Psoas muscle (tissue), 8 donors: ENCODE data around the gene IGF1. TPM values are rescaled to one million over a fixed set of nuclear protein-coding genes. Genes with fewer than 3 reads are reported as not detected.

Experiments used
- ATAC-seq, 4 donors: fragments of 200-7000 bp; cut with Tn5 transposase; one replicate each; pipeline ENCODE4 v1.9.1; 2020; ENCODE audit warnings: moderate library complexity in 3 of 4, mild to moderate bottlenecking in 2 of 4
- DNase-seq, 2 donors: peaks; one replicate each; pipeline ENCODE4 v3.0.0-alpha.2; 2020
- H3K27ac ChIP-seq: fragments of 200-600 bp; one replicate; pipeline ENCODE4 v1.8.0; 2022
- H3K27me3 ChIP-seq, 3 donors: fragments of 200-600 bp in 1 of 3; one replicate each; pipeline versions ENCODE4 v1.6.1 to v1.8.0; 2013 to 2022; ENCODE audit warnings: low read length in 2 of 3, mild to moderate bottlenecking in 2 of 3, moderate library complexity in 1 of 3; ENCODE audit not compliant: insufficient read depth in 3 of 3
- H3K36me3 ChIP-seq, 2 donors: fragments of 200-600 bp in 1 of 2; one replicate each; pipeline versions ENCODE4 v1.6.1 to v1.8.0; 2013 to 2022; ENCODE audit warnings: low read depth in 1 of 2, mild to moderate bottlenecking in 1 of 2, moderate library complexity in 1 of 2; ENCODE audit not compliant: insufficient read depth in 1 of 2
- H3K4me1 ChIP-seq: fragments of 200-600 bp; one replicate; pipeline ENCODE4 v1.8.0; 2022
- H3K4me3 ChIP-seq: fragments of 200-600 bp; one replicate; pipeline ENCODE4 v1.8.0; 2022; ENCODE audit warnings: mild to moderate bottlenecking
- H3K9me3 ChIP-seq: fragments of 200-600 bp; one replicate; pipeline ENCODE4 v1.8.0; 2022
- WGBS, 3 donors: extraction: QIAGEN DNeasy Blood & Tissue Kit; methylation state at CpG; one replicate each; pipeline versions ENCODE4 v1.1.6 to v1.1.7; 2013; 5-methylcytosine and 5-hydroxymethylcytosine counted together
- intact Hi-C, 2 donors: fragments of 100-400 bp; cut with DNase I; formaldehyde crosslinking; loops; one replicate each; pipeline versions ENCODE4 v1.11.0 to v1.14.2; 2022
- polyA plus RNA-seq, 3 donors: library from polyadenylated mRNA; stranded (reverse); fragments of 200-250 nt; gene quantifications; one replicate each; pipeline ENCODE4 v1.2.3, GENCODE V29; 2013
- total RNA-seq, 4 donors: library from RNA; stranded (reverse); fragmentation: NEBNext Ultra II Directional in 2 of 4; extraction: Animal tissue kit (Norgen Biotek cat#: 25700) in 2 of 4; gene quantifications; one replicate each; pipeline versions ENCODE4 v1.2.1 to v1.2.4, GENCODE V29; 2021 to 2023
- TF ChIP-seq, protein P1 (sequence below): fragments of 200-600 bp; IDR thresholded peaks from one replicate; pipeline ENCODE4 v1.8.0; 2022; ENCODE audit warnings: antibody characterized with exemption
- donor health status: healthy with polysubstance abuse.
- donor health status: DM: no; HTN: no; CAD: no; lungs with moderate emphysema.
- donor health status: Bipolar disorder and iron deficiency.
- donor health status: healthy.
- donor health status: DM: yes; HTN: yes; CAD: no.
- donor health status: DM: no; HTN: no; CAD: no.
- donor health status: DM: no; HTN: no; CAD: no.
- donor health status: DM: yes; HTN: yes; CAD: no.

Gene IGF1
- total and polyA plus RNA-seq, 7 donors = 5.3 to 30.2 (median 18.7) TPM

DNA sequence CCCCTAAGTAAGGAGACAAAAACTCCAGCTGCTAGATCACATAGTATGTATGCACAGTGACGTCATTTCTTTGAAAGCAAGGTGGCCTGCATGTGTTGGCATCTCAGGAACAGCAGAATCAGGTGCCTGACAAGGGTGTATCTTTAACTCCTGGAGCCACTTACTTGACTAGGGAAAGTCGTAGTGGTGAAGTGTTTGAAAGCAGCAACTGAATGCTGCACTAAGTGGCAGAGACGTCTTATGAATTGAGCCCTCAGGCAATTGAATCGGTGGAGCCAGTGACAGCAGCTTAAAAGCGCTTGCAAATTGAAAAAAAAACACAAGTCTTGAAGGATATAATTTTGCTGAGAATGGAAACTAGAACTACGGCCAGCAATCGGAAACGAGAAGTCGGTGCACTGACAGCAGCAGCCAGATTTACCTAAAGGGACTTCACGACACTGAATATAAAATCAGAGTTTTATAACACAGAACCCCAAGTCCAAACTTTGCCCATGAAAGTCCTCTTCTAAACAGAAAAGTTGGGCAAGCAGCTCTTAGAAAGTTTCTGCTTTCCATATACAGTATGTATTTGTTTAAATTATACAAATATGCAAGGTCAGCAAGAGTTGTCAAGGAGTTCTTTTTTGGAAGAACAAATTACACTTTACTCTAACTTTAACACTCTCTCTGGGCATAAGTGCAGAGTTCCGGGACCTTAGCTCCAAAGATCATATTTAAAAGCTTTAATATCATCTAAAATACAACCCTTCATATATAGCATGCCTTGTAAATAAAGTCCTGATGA lies 1.1 kb downstream of the IGF1 start:
- H3K4me3 ChIP-seq = peak overlapping the region; percentile 64
- ATAC-seq = peak in 3 of 4 donors; percentile 29 to 54 (median 47)
- H3K27me3 ChIP-seq = no peaks in the 10 kb centered on the region
- TF ChIP-seq, protein P1, sequence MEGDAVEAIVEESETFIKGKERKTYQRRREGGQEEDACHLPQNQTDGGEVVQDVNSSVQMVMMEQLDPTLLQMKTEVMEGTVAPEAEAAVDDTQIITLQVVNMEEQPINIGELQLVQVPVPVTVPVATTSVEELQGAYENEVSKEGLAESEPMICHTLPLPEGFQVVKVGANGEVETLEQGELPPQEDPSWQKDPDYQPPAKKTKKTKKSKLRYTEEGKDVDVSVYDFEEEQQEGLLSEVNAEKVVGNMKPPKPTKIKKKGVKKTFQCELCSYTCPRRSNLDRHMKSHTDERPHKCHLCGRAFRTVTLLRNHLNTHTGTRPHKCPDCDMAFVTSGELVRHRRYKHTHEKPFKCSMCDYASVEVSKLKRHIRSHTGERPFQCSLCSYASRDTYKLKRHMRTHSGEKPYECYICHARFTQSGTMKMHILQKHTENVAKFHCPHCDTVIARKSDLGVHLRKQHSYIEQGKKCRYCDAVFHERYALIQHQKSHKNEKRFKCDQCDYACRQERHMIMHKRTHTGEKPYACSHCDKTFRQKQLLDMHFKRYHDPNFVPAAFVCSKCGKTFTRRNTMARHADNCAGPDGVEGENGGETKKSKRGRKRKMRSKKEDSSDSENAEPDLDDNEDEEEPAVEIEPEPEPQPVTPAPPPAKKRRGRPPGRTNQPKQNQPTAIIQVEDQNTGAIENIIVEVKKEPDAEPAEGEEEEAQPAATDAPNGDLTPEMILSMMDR = no peak
- intact Hi-C loops = loop anchor here in 1 of 2 donors (5.0 kb wide), 1 partner anchor 52 kb away; no protein-coding TSS in a partner anchor
- peak overlapping the region; percentile 60 for H3K27ac ChIP-seq
- no peak for DNase-seq
- 3 to 14% (median 8%) methylated on average over 11 of the region's 11 CpGs for WGBS, 3 donors
- H3K4me1 ChIP-seq = peaks cover 13% of the 10 kb centered on the region
- no peaks in the 10 kb centered on the region for H3K36me3 ChIP-seq
- H3K9me3 ChIP-seq = no peaks in the 10 kb centered on the region

DNA sequence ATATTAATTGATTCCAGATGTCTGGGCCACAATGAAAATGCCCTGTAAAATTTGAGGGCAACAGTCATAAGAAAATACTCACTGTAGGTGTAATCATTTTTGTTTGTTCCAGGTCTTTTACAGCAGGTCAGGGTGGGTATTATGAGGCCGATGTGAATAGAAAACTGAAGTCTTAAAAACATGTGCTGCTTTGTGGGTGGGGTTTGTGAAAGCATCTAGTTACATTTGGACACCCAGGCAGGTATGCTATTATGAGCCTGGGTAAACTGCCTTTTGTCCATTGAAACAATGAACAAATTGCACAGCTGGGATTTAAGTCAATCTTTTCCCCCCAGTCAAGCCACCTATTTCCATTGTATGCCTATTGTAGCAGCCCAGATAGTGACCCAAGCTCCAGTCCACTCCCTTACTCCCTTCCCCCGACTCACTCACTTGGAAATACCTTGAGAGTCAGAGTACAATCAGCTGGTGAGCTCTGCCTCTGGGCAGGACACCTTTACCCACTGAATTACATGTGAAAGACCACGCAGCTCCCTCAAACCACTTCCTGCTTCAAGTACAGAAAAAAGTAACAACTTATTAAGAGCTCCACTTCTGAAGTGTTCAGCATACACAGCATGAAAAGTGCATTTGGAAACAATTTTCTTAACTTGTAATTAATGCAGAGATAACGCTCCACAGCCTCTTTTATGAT lies 1.8 kb downstream of the IGF1 start:
- Histone ChIP-seq H3K27me3 (no peaks in the 10 kb centered on the region), H3K27ac (peak overlapping the region; percentile 60), H3K4me3 (peak overlapping the region; percentile 64), H3K4me1 (peaks cover 12% of the 10 kb centered on the region), H3K9me3 (no peaks in the 10 kb centered on the region), H3K36me3 (no peaks in the 10 kb centered on the region)
- no peak for DNase-seq
- intact Hi-C loops = loop anchor here in 1 of 2 donors (5.0 kb wide), 1 partner anchor 51 kb away; no protein-coding TSS in a partner anchor
- ATAC-seq = peak in 3 of 4 donors; percentile 46 to 51 (median 51)
- WGBS, 3 donors = 9 to 27% (median 11%) methylated on average over 4 of the region's 4 CpGs
- TF ChIP-seq, protein P1 = no peak

GRCh38 chr12:102475355-102475754 lies 5.0 kb downstream of the IGF1 start:
- no peaks in the 10 kb centered on the region for H3K27me3 ChIP-seq
- H3K4me3 ChIP-seq = no peak overlapping the region
- intact Hi-C loops = loop anchor here in 1 of 2 donors (5.0 kb wide), 1 partner anchor 48 kb away; no protein-coding TSS in a partner anchor
- TF ChIP-seq, protein P1 = no peak
- WGBS, 3 donors = 67 to 76% (median 67%) methylated on average over 9 of the region's 9 CpGs
- no peak for DNase-seq
- no peak overlapping the region for H3K27ac ChIP-seq
- H3K36me3 ChIP-seq = no peaks in the 10 kb centered on the region
- no peaks in the 10 kb centered on the region for H3K9me3 ChIP-seq
- no peak for ATAC-seq
- peaks cover 9% of the 10 kb centered on the region for H3K4me1 ChIP-seq

- 74 to 86% (median 84%) methylated on average over 3 of the region's 3 CpGs for WGBS, 3 donors
- H3K4me3 ChIP-seq = no peak overlapping the region
- H3K36me3 ChIP-seq = no peaks in the 10 kb centered on the region
- no peaks in the 10 kb centered on the region for H3K9me3 ChIP-seq
- H3K27ac ChIP-seq = peak overlapping the region; percentile 21
- intact Hi-C loops = loop anchor here in 1 of 2 donors (5.0 kb wide), 1 partner anchor 47 kb away; no protein-coding TSS in a partner anchor
- DNase-seq (no peak), ATAC-seq (peak in 3 of 4 donors; percentile 42 to 86 (median 84))
- H3K4me1 ChIP-seq = peaks cover 9% of the 10 kb centered on the region
- TF ChIP-seq, protein P1 = no peak
- H3K27me3 ChIP-seq = no peaks in the 10 kb centered on the region
Measured at GRCh38 chr12:102474438-102475064, 5.8 kb downstream of the IGF1 start.
